Measurements from ENCODE around the gene MRPL54.

GRCh38 chr19:3743486-3743885 lies 19.0 kb upstream of the MRPL54 start:
- no peak for TF ChIP-seq CTCF (conservative IDR thresholded peaks at IDR 0.05; ENCODE audit: low read length)
- no peak for TF ChIP-seq EZH2phosphoT487 (IDR thresholded peaks at IDR 0.05; ENCODE audit: borderline replicate concordance, low read depth, low read length)
